Tibial artery (tissue), 4 donors: ENCODE measurements around the gene PPIL4.
"Not testable (repeated sequence)": the region's sequence is repeated elsewhere in the genome, so short reads cannot be mapped to it uniquely, and the experiment has no call there.

Experiments
- DNase-seq, 2 donors: peaks; one replicate each; pipeline ENCODE4 v3.0.0-alpha.2; 2019
- H3K27ac ChIP-seq, 2 donors: fragments of 200-600 bp; sonication (generic) in 1 of 2; 1 replicate in 1 of 2; 2 replicates in 1 of 2; pipeline ENCODE4 v1.5.1; 2018 to 2019; ENCODE audit warnings: mild to moderate bottlenecking in 1 of 2
- H3K27me3 ChIP-seq, 2 donors: fragments of 200-600 bp; sonication (generic) in 1 of 2; one replicate each; pipeline versions ENCODE4 v1.5.1 to v1.6.0; 2016 to 2019
- H3K36me3 ChIP-seq, 3 donors: fragments of 200-600 bp; sonication (generic) in 2 of 3; one replicate each; pipeline ENCODE4 v1.5.1; 2016 to 2019; ENCODE audit warnings: mild to moderate bottlenecking in 2 of 3
- H3K4me1 ChIP-seq, 4 donors: fragments of 200-600 bp; sonication (generic) in 2 of 4; 1 replicate in 3 of 4; 2 replicates in 1 of 4; pipeline ENCODE4 v1.5.1; 2016 to 2019
- H3K4me3 ChIP-seq, 2 donors: fragments of 200-600 bp; sonication (generic) in 1 of 2; 1 replicate in 1 of 2; 2 replicates in 1 of 2; pipeline ENCODE4 v1.5.1; 2018 to 2019; ENCODE audit warnings: mild to moderate bottlenecking in 2 of 2
- H3K9me3 ChIP-seq, 3 donors: fragments of 200-600 bp; sonication (generic) in 1 of 3; one replicate each; pipeline ENCODE4 v1.5.1; 2016 to 2019
- intact Hi-C: fragments of 100-400 bp; cut with DNase I; formaldehyde crosslinking; loops from one replicate; pipeline ENCODE4 v1.15.0; 2023; ENCODE audit warnings: low total_unique reads
- TF ChIP-seq, protein P1 (sequence below), 2 experiments: fragments of 200-600 bp in 1 of 2; fragments of 450-650 bp in 1 of 2; IDR thresholded peaks; one replicate each; pipeline ENCODE4 v1.5.1; 2017 to 2019; ENCODE audit warnings: antibody characterized with exemption in 2 of 2, mild to moderate bottlenecking in 1 of 2, moderate library complexity in 1 of 2

The PPIL4 gene

DNA sequence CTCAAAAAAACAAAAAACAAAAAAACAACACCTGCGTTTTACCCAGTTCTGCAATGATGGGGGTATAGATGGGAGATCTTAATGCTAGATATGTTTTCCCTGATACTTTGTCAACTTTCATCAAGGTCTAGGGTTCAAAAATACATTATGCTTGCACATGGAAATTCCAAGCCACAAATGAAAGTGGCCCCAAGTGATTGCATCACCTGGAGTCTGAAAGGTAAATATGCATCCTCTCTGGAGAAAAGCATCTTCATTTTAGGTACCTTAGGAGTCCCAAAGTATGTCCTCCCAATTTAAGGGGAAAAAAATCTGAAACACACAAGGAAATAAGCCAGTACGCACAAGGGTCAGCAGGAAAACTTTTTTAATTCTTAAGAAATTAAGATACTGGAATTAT is 48.5 kb downstream of the PPIL4 start:
- no peak overlapping the region for H3K27ac ChIP-seq
- no peaks in the 10 kb centered on the region for H3K4me1 ChIP-seq
- no peaks in the 10 kb centered on the region for H3K36me3 ChIP-seq
- intact Hi-C loops, result no loop called here
- H3K27me3 ChIP-seq, result no peaks in the 10 kb centered on the region
- no peak for DNase-seq
- no peak overlapping the region for H3K4me3 ChIP-seq
- no peaks in the 10 kb centered on the region for H3K9me3 ChIP-seq
- TF ChIP-seq, protein P1, sequence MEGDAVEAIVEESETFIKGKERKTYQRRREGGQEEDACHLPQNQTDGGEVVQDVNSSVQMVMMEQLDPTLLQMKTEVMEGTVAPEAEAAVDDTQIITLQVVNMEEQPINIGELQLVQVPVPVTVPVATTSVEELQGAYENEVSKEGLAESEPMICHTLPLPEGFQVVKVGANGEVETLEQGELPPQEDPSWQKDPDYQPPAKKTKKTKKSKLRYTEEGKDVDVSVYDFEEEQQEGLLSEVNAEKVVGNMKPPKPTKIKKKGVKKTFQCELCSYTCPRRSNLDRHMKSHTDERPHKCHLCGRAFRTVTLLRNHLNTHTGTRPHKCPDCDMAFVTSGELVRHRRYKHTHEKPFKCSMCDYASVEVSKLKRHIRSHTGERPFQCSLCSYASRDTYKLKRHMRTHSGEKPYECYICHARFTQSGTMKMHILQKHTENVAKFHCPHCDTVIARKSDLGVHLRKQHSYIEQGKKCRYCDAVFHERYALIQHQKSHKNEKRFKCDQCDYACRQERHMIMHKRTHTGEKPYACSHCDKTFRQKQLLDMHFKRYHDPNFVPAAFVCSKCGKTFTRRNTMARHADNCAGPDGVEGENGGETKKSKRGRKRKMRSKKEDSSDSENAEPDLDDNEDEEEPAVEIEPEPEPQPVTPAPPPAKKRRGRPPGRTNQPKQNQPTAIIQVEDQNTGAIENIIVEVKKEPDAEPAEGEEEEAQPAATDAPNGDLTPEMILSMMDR (IDR thresholded peaks at IDR 0.05), result no peak

DNA sequence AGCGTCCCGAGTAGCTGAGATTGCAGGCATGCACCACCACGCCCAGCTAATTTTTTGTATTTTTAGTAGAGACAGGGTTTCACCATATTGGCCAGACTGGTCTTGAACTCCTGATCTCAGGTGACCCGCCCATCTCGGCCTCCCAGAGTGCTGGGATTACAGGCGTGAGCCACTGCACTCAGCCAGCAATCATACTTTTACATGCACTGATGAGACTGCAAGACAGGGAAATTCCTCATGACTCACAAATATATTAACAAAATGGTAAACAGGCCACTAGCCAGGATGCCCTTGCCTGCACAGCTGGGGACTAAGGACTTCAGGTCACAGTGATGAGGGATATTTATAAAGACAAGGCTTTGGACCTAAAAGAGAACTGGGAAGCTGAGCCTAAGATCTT is 49.2 kb downstream of the PPIL4 start:
- H3K27me3 ChIP-seq, H3K9me3 ChIP-seq, DNase-seq, H3K27ac ChIP-seq, H3K36me3 ChIP-seq, H3K4me3 ChIP-seq, intact Hi-C loops, H3K4me1 ChIP-seq: not testable (repeated sequence)

DNA sequence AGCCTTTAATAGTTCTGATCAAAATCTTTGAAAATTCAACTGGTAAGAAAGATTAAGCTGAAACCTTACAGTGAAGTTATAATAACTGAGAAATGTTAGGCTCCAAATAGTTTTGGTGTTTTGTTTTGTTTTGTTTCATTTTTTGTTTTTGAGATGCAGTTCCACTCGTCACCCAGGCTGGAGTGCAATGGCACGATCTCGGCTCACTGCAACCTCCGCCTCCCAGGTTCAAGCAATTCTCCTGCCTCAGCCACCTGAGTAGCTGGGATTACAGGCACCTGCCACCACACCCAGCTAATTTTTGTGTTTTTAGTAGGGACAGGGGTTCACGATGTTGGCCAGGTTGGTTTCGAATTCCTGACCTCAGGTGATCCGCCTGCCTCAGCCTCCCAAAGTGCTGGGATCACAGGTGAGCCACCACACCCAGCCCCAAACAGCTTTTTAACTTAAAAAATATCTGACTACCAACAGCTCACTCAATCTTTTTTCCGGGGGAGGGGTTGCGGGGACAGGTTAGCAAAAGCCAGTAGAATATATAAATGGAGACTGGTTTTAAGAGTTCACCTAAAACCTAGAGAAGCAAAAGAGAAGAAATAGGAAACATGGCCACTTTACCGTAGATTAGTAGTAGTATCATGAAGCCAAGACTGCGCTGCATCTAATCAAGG is 50.4 kb downstream of the PPIL4 start:
- intact Hi-C loops, H3K4me1 ChIP-seq: not testable (repeated sequence)

DNA sequence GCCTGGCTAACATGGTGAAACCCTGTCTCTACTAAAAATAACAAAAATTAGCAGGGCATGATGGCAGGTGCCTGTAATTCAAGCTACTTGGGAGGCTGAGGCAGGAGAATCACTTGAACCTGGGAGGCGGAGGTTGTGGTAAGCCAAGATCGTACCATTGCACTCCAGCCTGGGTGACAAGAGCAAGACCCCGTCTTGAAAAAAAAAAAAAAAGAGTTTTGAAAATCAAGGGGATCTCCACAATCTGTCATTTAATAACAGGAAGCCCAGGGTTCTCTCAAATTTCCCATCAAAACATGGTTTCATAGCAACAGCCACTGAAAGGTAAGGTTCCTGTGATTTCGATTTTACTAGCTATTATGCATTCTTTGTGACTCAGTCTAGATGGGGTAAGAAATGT is 51.0 kb downstream of the PPIL4 start:
- H3K27ac ChIP-seq, H3K27me3 ChIP-seq, H3K36me3 ChIP-seq, H3K9me3 ChIP-seq, H3K4me1 ChIP-seq, DNase-seq, H3K4me3 ChIP-seq, intact Hi-C loops: not testable (repeated sequence)

More for the DNA sequence above, 50.4 kb downstream of the PPIL4 start:
- DNase-seq, H3K36me3 ChIP-seq, H3K27ac ChIP-seq, H3K4me3 ChIP-seq, H3K9me3 ChIP-seq, H3K27me3 ChIP-seq: not testable (repeated sequence)

DNA sequence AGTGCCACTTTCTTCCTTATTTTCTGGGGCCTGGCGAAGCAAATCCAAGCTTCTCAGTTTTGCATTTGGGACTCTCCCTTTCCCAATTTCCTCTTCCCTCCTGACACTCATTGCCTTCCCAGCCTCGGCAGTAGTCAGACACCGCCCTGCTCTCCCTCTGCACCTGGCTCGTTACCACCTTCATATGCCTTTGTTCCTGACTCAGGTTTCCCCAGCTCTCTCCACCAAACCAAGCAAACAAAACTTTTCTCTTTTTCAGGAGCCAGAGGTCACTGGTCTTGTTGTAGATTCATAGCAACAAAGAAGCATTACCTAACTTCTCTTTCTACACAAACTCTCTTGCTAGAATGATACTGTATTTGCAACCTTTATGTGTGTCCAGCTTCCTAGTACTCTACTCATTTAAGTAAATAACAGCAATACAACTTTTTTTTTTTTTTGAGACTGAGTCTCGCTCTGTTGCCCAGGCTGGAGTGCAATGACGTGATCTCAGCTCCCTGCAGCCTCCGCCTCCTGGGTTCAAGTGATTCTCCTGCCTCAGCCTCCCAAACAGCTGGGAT is 52.0 kb downstream of the PPIL4 start:
- no peaks in the 10 kb centered on the region for H3K4me1 ChIP-seq
- H3K27ac ChIP-seq, result no peak overlapping the region
- intact Hi-C loops, result no loop called here
- TF ChIP-seq, protein P1 (IDR thresholded peaks at IDR 0.05), result no peak
- no peak overlapping the region for H3K4me3 ChIP-seq
- no peaks in the 10 kb centered on the region for H3K9me3 ChIP-seq
- H3K36me3 ChIP-seq, result no peaks in the 10 kb centered on the region
- DNase-seq, result no peak
- H3K27me3 ChIP-seq, result no peaks in the 10 kb centered on the region

DNA sequence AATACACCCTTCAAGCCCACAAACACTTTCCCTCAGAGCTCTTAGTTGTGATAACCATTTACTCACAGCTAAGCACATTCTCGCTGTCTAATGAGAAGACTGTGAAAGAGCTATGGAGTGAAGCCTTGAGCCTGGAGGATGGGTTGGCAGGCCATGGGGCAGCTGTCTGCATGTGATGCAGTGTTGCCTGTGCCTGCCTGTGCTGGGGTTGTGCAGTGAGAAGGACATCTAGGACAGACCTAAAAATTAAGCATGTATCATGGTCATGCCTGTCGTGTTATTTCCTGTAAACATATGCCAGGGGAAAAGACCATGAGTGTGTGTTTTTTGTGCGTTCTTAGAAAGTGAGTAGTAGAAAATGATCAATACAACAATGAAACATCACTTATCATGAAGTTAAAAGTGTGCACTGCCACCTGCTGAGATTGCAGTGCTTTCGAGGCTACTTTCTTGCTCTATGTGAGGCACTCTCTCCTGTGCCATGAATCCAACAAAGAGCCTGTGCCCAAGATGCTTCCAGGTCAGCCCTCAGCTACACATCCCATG is 53.0 kb downstream of the PPIL4 start:
- H3K4me1 ChIP-seq, result no peaks in the 10 kb centered on the region
- H3K4me3 ChIP-seq, result no peak overlapping the region
- H3K36me3 ChIP-seq, result no peaks in the 10 kb centered on the region
- TF ChIP-seq, protein P1 (IDR thresholded peaks at IDR 0.05), result no peak
- intact Hi-C loops, result no loop called here
- no peaks in the 10 kb centered on the region for H3K27me3 ChIP-seq
- no peak for DNase-seq
- H3K9me3 ChIP-seq, result no peaks in the 10 kb centered on the region
- no peak overlapping the region for H3K27ac ChIP-seq

DNA sequence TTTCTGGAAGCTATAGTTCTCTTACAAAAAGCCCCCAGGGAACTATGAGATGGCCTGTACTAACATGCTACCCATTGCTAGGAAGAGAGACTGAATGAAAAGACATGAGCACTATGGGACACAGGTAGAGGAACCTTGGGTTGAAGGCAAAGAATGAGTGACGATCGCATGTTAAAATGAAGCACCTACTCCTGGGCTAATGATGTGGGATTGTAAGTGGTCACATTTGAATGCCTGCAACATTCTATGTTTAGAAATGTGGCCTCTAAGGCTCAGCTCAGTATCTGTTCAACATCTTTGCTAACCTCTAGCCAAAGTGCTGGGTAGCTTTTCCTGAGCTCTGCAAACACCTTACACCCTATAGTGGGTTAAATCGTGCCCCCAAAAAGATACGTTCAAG is 55.9 kb downstream of the PPIL4 start:
- intact Hi-C loops, result no loop called here
- no peaks in the 10 kb centered on the region for H3K36me3 ChIP-seq
- TF ChIP-seq, protein P1 (IDR thresholded peaks at IDR 0.05), result no peak

More for the DNA sequence above, 55.9 kb downstream of the PPIL4 start:
- H3K4me1 ChIP-seq, result no peaks in the 10 kb centered on the region
- H3K27ac ChIP-seq, result no peak overlapping the region
- no peaks in the 10 kb centered on the region for H3K9me3 ChIP-seq
- no peak for DNase-seq
- H3K27me3 ChIP-seq, result no peaks in the 10 kb centered on the region
- no peak overlapping the region for H3K4me3 ChIP-seq
